Measurements from ENCODE around the gene KEL. TPM values are rescaled to one million over a fixed set of nuclear protein-coding genes. Genes with fewer than 3 reads are reported as not detected.
A peak's percentile ranks its signal among the peaks of the same experiment; 100 is the strongest.

The KEL gene
- total RNA-seq, 2 donors from 2014 or later = 0.09 to 61.5 TPM

GRCh38 chr7:142954680-142955268 lies 7.4 kb downstream of the KEL start:
- no peak for DNase-seq (ENCODE audit: low spot score)
- Histone ChIP-seq H3K27me3 (replicated peaks; ENCODE audit: insufficient read depth) (no peaks in the 10 kb centered on the region), H3K4me3 (no peak overlapping the region), H3K9me3 (no peaks in the 10 kb centered on the region), H3K4me1 (replicated peaks) (no peaks in the 10 kb centered on the region), H3K36me3 (no peaks in the 10 kb centered on the region), H3K27ac (no peak overlapping the region)
- TF ChIP-seq POLR2AphosphoS5 (IDR thresholded peaks at IDR 0.05) = no peak
- TF ChIP-seq, protein P1, sequence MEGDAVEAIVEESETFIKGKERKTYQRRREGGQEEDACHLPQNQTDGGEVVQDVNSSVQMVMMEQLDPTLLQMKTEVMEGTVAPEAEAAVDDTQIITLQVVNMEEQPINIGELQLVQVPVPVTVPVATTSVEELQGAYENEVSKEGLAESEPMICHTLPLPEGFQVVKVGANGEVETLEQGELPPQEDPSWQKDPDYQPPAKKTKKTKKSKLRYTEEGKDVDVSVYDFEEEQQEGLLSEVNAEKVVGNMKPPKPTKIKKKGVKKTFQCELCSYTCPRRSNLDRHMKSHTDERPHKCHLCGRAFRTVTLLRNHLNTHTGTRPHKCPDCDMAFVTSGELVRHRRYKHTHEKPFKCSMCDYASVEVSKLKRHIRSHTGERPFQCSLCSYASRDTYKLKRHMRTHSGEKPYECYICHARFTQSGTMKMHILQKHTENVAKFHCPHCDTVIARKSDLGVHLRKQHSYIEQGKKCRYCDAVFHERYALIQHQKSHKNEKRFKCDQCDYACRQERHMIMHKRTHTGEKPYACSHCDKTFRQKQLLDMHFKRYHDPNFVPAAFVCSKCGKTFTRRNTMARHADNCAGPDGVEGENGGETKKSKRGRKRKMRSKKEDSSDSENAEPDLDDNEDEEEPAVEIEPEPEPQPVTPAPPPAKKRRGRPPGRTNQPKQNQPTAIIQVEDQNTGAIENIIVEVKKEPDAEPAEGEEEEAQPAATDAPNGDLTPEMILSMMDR (IDR thresholded peaks at IDR 0.05) = no peak
- no peak for TF ChIP-seq POLR2A (IDR thresholded peaks at IDR 0.05)
- intact Hi-C loops (cut with DNase I) = no loop called here

DNA sequence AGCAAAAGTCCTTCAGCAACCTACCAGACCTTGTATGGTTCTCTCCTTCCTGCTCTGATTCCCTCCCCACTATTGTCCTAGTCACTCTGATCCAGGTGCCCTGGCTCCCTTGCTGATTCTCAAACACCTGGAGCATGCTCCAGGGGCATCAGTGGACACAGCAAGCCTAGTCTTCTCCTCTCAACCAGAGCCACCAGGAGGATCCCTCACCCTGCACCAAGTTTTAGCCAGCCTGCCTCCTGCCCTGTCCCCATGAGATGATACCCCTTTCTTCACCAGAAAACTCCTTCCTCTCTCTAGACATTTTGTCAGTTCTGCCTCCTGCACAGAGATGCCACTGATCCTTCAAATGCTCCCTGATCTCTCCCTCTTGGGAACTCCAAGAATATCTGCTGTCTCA lies 11.9 kb downstream of the KEL start:
- no peak for DNase-seq (ENCODE audit: low spot score)
- Histone ChIP-seq H3K4me3 (no peak overlapping the region), H3K4me1 (replicated peaks) (no peaks in the 10 kb centered on the region), H3K36me3 (no peaks in the 10 kb centered on the region), H3K27me3 (replicated peaks; ENCODE audit: insufficient read depth) (no peaks in the 10 kb centered on the region), H3K9me3 (no peaks in the 10 kb centered on the region), H3K27ac (no peak overlapping the region)
- no peak for TF ChIP-seq POLR2AphosphoS5 (IDR thresholded peaks at IDR 0.05)
- intact Hi-C loops (cut with DNase I) = no loop called here

DNA sequence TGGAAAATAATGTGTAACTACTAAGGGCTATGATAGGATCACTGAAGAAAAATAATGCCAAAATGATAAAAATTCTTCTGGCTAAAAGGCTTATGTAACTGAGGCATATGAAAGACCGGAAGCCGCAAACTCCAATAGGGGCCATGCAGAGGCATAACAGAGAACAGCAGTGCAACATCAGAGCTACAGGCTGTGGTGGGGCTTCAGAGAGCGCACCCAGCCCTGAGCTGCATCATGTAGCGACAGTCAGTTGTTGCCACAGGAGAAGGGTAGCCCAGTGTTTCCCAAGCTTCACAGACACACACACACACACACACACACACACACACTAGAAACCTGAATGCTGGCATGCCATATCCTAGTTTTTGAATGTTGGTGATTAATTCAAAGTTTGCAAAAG lies 13.6 kb downstream of the KEL start:
- no peak for DNase-seq (ENCODE audit: low spot score)
- Histone ChIP-seq H3K9me3 (no peaks in the 10 kb centered on the region), H3K36me3 (no peaks in the 10 kb centered on the region), H3K27me3 (replicated peaks; ENCODE audit: insufficient read depth) (no peaks in the 10 kb centered on the region), H3K4me3 (no peak overlapping the region), H3K27ac (no peak overlapping the region), H3K4me1 (replicated peaks) (no peaks in the 10 kb centered on the region)
- intact Hi-C loops (cut with DNase I) = no loop called here
- 93% methylated on average over 4 of the region's 4 CpGs for WGBS
- TF ChIP-seq, protein P1 (IDR thresholded peaks at IDR 0.05) = no peak
- TF ChIP-seq POLR2A (IDR thresholded peaks at IDR 0.05) (no peak), POLR2AphosphoS5 (IDR thresholded peaks at IDR 0.05) (no peak)

DNA sequence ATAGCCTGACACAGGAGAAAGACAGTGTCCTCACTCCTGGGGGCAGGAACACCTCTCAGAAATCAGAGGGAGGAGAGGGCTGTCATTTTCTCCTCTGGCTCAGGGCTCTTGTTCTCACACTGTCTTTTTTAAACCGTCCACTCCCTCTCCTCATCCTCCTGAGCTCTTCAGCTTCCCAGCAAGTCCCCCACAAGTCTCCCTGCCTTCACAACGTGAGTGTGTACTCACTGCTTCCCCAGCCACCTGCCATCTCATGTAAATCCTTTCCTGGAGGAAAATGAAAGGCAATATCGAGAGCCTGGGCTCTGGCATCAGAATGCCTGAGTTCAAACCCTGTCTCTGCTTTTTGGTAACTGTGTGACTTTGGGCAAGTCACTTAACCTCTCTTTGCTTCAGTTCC lies 17.2 kb downstream of the KEL start:
- no peak overlapping the region for H3K4me3 ChIP-seq
- intact Hi-C loops (cut with DNase I) = no loop called here
- no peaks in the 10 kb centered on the region for H3K27me3 ChIP-seq (replicated peaks; ENCODE audit: insufficient read depth)
- no peaks in the 10 kb centered on the region for H3K4me1 ChIP-seq (replicated peaks)
- WGBS = 67% methylated on average over 3 of the region's 3 CpGs
- no peak for TF ChIP-seq POLR2AphosphoS5 (IDR thresholded peaks at IDR 0.05)
- no peak for DNase-seq (ENCODE audit: low spot score)
- no peak overlapping the region for H3K27ac ChIP-seq
- H3K36me3 ChIP-seq = no peaks in the 10 kb centered on the region
- no peaks in the 10 kb centered on the region for H3K9me3 ChIP-seq

DNA sequence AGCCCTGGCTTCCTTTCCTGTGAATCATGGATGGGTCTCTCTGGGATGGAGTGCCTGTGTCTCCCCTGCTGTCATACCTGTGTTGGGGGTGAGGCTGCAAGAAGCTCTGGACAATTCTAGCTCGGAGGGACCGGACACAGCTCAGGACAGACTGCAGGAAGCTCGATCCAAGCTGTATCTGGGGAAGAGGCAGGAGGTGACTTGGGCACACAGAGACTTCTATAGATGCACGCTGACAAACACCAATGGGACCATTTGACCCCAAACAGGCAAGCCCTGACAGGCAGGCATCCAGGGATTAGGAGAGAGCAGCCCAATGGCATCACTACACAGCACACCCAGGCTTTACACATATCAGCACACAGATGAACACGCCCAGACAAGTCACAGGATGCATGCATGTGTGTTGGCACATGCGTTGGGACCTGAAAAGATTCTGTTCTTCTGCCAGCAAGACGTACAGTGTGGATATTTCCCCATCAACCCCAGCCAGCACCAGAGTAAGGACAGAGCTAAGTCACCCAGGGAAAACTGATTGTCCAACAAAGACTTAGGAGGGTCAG lies 18.4 kb downstream of the KEL start:
- no peak for TF ChIP-seq POLR2AphosphoS5 (IDR thresholded peaks at IDR 0.05)
- TF ChIP-seq POLR2A (IDR thresholded peaks at IDR 0.05) = no peak
- TF ChIP-seq, protein P1 (IDR thresholded peaks at IDR 0.05) = no peak
- Histone ChIP-seq H3K4me1 (replicated peaks) (no peaks in the 10 kb centered on the region), H3K4me3 (no peak overlapping the region), H3K27ac (no peak overlapping the region), H3K9me3 (no peaks in the 10 kb centered on the region), H3K36me3 (no peaks in the 10 kb centered on the region), H3K27me3 (replicated peaks; ENCODE audit: insufficient read depth) (no peaks in the 10 kb centered on the region)
- intact Hi-C loops (cut with DNase I) = no loop called here
- peak; percentile 46 for DNase-seq (ENCODE audit: low spot score)
- 56% methylated on average over 7 of the region's 7 CpGs for WGBS

- Histone ChIP-seq H3K4me1 (replicated peaks) (no peaks in the 10 kb centered on the region), H3K36me3 (no peaks in the 10 kb centered on the region), H3K27me3 (replicated peaks; ENCODE audit: insufficient read depth) (no peaks in the 10 kb centered on the region), H3K4me3 (no peak overlapping the region), H3K27ac (no peak overlapping the region), H3K9me3 (no peaks in the 10 kb centered on the region)
- TF ChIP-seq, protein P1 (IDR thresholded peaks at IDR 0.05) = no peak
- TF ChIP-seq POLR2A (IDR thresholded peaks at IDR 0.05) = no peak
- TF ChIP-seq POLR2AphosphoS5 (IDR thresholded peaks at IDR 0.05) = no peak
- 90% methylated on average over 6 of the region's 6 CpGs for WGBS
- no peak for DNase-seq (ENCODE audit: low spot score)
- intact Hi-C loops (cut with DNase I) = no loop called here
Observed at GRCh38 chr7:142942746-142943145, 19.4 kb downstream of the KEL start.
